MM.1S (cell line): ENCODE data around the gene APOM.

Experiments used
- DNase-seq: peaks from one replicate; pipeline ENCODE4 v3.0.0-alpha.2; 2015
- H2AFZ ChIP-seq: fragments of 300-600 bp; sonication (generic); 2 replicates; pipeline ENCODE4 v1.6.0; 2016; ENCODE audit warnings: antibody characterized with exemption, low read length
- H3F3A ChIP-seq: fragments of 300-600 bp; sonication (generic); 2 replicates; pipeline ENCODE4 v1.6.1; 2016; ENCODE audit warnings: mild to moderate bottlenecking, antibody characterized with exemption, low read length, moderate library complexity, mixed read lengths; ENCODE audit not compliant: insufficient read depth
- H3K27ac ChIP-seq: fragments of 300-600 bp; sonication (generic); 2 replicates; pipeline ENCODE4 v1.5.1; 2016; ENCODE audit warnings: mild to moderate bottlenecking, low read length
- H3K27me3 ChIP-seq: fragments of 300-600 bp; sonication (generic); replicated peaks from 2 replicates; pipeline ENCODE4 v1.6.0; 2016; ENCODE audit warnings: low read length; ENCODE audit not compliant: insufficient read depth
- H3K36me3 ChIP-seq: fragments of 300-600 bp; sonication (generic); replicated peaks from 2 replicates; pipeline ENCODE4 v1.6.1; 2016; ENCODE audit warnings: mild to moderate bottlenecking, low read length, mixed read lengths; ENCODE audit not compliant: insufficient read depth
- H3K4me1 ChIP-seq: fragments of 300-600 bp; sonication (generic); 2 replicates; pipeline ENCODE4 v1.6.1; 2016; ENCODE audit warnings: low read length, mixed read lengths
- H3K4me2 ChIP-seq: fragments of 300-600 bp; sonication (generic); 2 replicates; pipeline ENCODE4 v1.6.0; 2016; ENCODE audit warnings: low read depth, low read length
- H3K4me3 ChIP-seq: fragments of 300-600 bp; sonication (generic); 2 replicates; pipeline ENCODE4 v1.5.1; 2016; ENCODE audit warnings: low read length, mixed read lengths
- H3K79me2 ChIP-seq: fragments of 300-600 bp; sonication (generic); 2 replicates; pipeline ENCODE4 v1.6.1; 2016; ENCODE audit warnings: mixed run types, low read length, mixed read lengths
- H3K9ac ChIP-seq: fragments of 300-600 bp; sonication (generic); 2 replicates; pipeline ENCODE4 v1.6.1; 2016; ENCODE audit warnings: low read length, mixed read lengths
- H3K9me2 ChIP-seq: fragments of 300-600 bp; sonication (generic); replicated peaks from 2 replicates; pipeline ENCODE4 v1.6.1; 2016; ENCODE audit warnings: mild to moderate bottlenecking, low read length, mixed read lengths; ENCODE audit not compliant: insufficient read depth
- H3K9me3 ChIP-seq: fragments of 300-600 bp; sonication (generic); replicated peaks from 2 replicates; pipeline ENCODE4 v1.6.1; 2016; ENCODE audit warnings: mild to moderate bottlenecking, low read length, mixed read lengths; ENCODE audit not compliant: insufficient read depth
- H4K20me1 ChIP-seq: fragments of 300-600 bp; sonication (generic); 2 replicates; pipeline ENCODE4 v1.6.1; 2016; ENCODE audit warnings: mild to moderate bottlenecking, low read length, moderate library complexity, mixed read lengths; ENCODE audit not compliant: insufficient read depth
- EZH2 ChIP-seq: fragments of 300-600 bp; sonication (generic); optimal IDR thresholded peaks from 2 replicates; pipeline ENCODE3; 2017; ENCODE audit warnings: low read depth, mild to moderate bottlenecking, antibody characterized with exemption, low read length, mixed read lengths
- EZH2phosphoT487 ChIP-seq: fragments of 300-600 bp; sonication (generic); IDR thresholded peaks from 2 replicates; pipeline ENCODE4 v1.6.1; 2018; ENCODE audit warnings: antibody characterized with exemption, low read length
- TF ChIP-seq, protein P1 (sequence below): fragments of 300-600 bp; sonication (generic); IDR thresholded peaks from 2 replicates; pipeline ENCODE4 v1.5.1; 2016; ENCODE audit warnings: antibody characterized with exemption, low read length, mixed read lengths

The APOM gene

DNA sequence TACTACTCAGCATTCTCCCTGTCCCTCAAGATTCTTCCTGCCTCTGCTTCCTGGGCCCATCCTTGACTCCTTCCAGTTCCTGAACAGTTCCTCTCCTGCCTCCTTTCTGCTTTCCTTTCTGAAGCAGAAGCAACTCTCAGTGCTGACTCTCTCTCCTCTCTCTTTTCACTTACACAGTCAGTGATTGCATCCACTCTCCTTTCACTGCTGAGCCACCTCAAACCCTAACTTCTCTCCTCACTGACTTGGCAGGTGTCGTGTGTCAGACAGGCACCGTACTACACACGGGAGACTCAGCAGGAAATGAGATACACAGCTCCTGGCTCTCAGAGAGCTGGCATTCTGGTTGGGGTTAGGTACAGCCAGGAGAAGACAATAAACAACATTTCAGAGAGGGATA lies 41.9 kb downstream of the APOM start:
- H3K9ac ChIP-seq, result no peak overlapping the region
- TF ChIP-seq EZH2, result no peak
- TF ChIP-seq EZH2phosphoT487, result no peak
- TF ChIP-seq, protein P1, sequence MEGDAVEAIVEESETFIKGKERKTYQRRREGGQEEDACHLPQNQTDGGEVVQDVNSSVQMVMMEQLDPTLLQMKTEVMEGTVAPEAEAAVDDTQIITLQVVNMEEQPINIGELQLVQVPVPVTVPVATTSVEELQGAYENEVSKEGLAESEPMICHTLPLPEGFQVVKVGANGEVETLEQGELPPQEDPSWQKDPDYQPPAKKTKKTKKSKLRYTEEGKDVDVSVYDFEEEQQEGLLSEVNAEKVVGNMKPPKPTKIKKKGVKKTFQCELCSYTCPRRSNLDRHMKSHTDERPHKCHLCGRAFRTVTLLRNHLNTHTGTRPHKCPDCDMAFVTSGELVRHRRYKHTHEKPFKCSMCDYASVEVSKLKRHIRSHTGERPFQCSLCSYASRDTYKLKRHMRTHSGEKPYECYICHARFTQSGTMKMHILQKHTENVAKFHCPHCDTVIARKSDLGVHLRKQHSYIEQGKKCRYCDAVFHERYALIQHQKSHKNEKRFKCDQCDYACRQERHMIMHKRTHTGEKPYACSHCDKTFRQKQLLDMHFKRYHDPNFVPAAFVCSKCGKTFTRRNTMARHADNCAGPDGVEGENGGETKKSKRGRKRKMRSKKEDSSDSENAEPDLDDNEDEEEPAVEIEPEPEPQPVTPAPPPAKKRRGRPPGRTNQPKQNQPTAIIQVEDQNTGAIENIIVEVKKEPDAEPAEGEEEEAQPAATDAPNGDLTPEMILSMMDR, result no peak
- no peaks in the 10 kb centered on the region for H3K9me2 ChIP-seq
- peaks cover 33% of the 10 kb centered on the region for H3K79me2 ChIP-seq
- H3K27me3 ChIP-seq, result no peaks in the 10 kb centered on the region
- no peak overlapping the region for H2AFZ ChIP-seq
- H3F3A ChIP-seq, result peaks cover 2% of the 10 kb centered on the region; the same call in 1 of the 2 replicates
- H3K9me3 ChIP-seq, result no peaks in the 10 kb centered on the region
- no peaks in the 10 kb centered on the region for H3K36me3 ChIP-seq
- H3K4me3 ChIP-seq, result no peak overlapping the region
- H3K27ac ChIP-seq, result no peak overlapping the region
- H4K20me1 ChIP-seq, result no peaks in the 10 kb centered on the region
- no peak overlapping the region for H3K4me2 ChIP-seq
- H3K4me1 ChIP-seq, result 0 out of 2 replicates have a peak, but pooled peaks cover 6% of the 10 kb centered on the region
- no peak for DNase-seq

DNA sequence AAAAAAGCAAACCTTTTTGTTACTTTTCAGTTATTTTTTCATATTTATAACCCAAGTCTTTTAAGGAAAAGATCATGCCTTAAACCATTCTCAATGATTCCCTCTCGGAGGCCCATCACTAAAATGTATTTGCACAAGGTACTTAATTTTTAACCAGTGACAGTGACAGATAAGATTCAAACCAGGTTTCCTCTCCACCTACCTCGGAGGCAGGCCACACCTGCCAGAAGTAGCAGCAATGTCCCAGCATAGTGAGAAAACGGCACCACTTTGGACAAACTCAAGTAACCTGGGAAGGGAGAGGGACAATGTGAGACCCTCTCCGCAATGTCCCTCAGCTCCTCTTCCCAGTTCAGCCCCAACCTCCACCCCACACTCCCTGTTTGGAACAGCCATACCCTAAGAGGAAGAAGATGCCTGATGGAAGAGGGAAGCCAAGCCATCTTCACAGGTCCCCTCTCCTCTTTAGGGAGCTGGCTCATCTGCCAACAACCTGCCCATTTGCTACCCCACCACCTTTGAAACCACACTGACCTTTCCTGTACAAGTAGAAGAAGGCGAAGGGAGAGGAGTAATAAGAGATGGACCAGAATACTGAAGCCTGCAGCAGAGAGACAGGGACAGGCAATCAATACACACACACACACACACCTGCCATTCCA lies 45.2 kb downstream of the APOM start:
- Histone ChIP-seq H3K27ac (no peak overlapping the region), H3K9me3 (no peaks in the 10 kb centered on the region), H3K4me2 (no peak overlapping the region; the same call in 1 of the 2 replicates), H3K9me2 (no peaks in the 10 kb centered on the region), H3K79me2 (peaks cover 36% of the 10 kb centered on the region), H3K4me1 (0 out of 2 replicates have a peak, but pooled peaks cover 6% of the 10 kb centered on the region), H3K27me3 (no peaks in the 10 kb centered on the region; the same call in 1 of the 2 replicates), H4K20me1 (no peaks in the 10 kb centered on the region), H3K9ac (no peak overlapping the region), H3K4me3 (no peak overlapping the region), H3F3A (peaks cover 7% of the 10 kb centered on the region; the same call in 1 of the 2 replicates), H2AFZ (no peak overlapping the region), H3K36me3 (no peaks in the 10 kb centered on the region)
- TF ChIP-seq, protein P1, result no peak
- DNase-seq, result no peak

DNA sequence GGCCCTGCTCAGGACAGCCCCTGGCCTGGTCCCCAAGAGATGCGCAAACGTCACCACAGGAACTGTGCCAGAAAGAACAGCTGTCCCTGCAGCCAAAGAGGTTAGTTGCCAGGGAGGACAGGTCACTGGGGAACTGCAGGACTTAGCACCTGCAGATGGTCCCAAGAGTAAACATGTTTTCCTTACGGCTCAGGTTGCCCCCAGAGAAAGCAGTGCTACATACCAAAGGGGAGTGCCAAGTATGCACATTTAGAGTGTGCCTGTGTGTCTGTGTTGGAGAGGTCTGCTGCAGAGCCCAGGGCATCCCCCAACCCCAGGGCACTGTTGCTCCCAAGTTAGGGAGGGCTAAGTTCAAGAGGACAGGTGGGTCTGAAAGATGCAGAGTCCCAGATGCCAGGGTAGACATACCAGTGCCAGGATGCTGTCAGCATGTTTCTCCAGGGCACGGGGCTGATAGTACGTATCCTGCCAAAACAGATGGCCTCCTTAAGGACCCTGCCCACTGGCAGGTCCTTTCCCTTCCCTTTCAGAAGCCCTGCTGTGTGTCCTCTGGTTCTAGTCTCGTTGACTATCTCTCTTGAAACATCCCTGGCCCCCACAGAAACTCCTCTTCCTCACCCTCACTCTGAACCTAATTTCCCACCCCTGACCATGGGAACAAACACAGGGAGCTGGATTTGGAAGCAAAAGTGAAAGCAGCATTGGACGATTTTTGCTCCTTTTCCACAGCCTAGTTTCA lies 46.1 kb downstream of the APOM start:
- Histone ChIP-seq H3K36me3 (no peaks in the 10 kb centered on the region), H3K27ac (peak overlapping the region; percentile 96; the same call in 1 of the 2 replicates), H3K9me2 (no peaks in the 10 kb centered on the region), H3K9me3 (no peaks in the 10 kb centered on the region), H3K27me3 (no peaks in the 10 kb centered on the region; the same call in 1 of the 2 replicates), H4K20me1 (no peaks in the 10 kb centered on the region), H3K4me3 (peak overlapping the region; percentile 80), H3K4me2 (peak overlapping the region; percentile 78), H3K79me2 (peaks cover 36% of the 10 kb centered on the region), H3K9ac (peak overlapping the region; percentile 97), H2AFZ (0 out of 2 replicates have a peak overlapping the region, but pooled peaks have one; percentile 66), H3F3A (peaks cover 7% of the 10 kb centered on the region; the same call in 1 of the 2 replicates), H3K4me1 (0 out of 2 replicates have a peak, but pooled peaks cover 6% of the 10 kb centered on the region)
- DNase-seq, result no peak
- TF ChIP-seq EZH2phosphoT487 (no peak), EZH2 (no peak)
- TF ChIP-seq, protein P1, result no peak
